Heart left ventricle (tissue), 16 donors: ENCODE results near the gene MARVELD3. TPM values are rescaled to one million over a fixed set of nuclear protein-coding genes. Genes with fewer than 3 reads are reported as not detected.

Source experiments
- ATAC-seq, 4 donors: fragments of 200-7000 bp; cut with Tn5 transposase; one replicate each; pipeline ENCODE4 v1.9.1; 2020 to 2022; ENCODE audit warnings: moderate library complexity in 4 of 4, mild to moderate bottlenecking in 3 of 4, moderate number of reproducible peaks in 1 of 4
- DNase-seq, 5 donors: peaks; one replicate each; pipeline ENCODE4 v3.0.0-alpha.2; 2020
- H3K27ac ChIP-seq, 12 donors: fragments of 200-600 bp; sonication (generic) in 4 of 12; one replicate each; pipeline versions ENCODE4 v1.5.0 to v1.8.0; 2016 to 2022; ENCODE audit warnings: mild to moderate bottlenecking in 2 of 12
- H3K27me3 ChIP-seq, 9 donors: fragments of 200-600 bp; sonication (generic) in 2 of 9; one replicate each; pipeline versions ENCODE4 v1.5.1 to v1.8.0; 2016 to 2022; ENCODE audit warnings: mild to moderate bottlenecking in 3 of 9
- H3K36me3 ChIP-seq, 9 donors: fragments of 200-600 bp; sonication (generic) in 2 of 9; one replicate each; pipeline versions ENCODE4 v1.5.0 to v1.8.0; 2018 to 2022; ENCODE audit warnings: mild to moderate bottlenecking in 2 of 9
- H3K4me1 ChIP-seq, 12 donors: fragments of 200-600 bp; sonication (generic) in 4 of 12; one replicate each; pipeline versions ENCODE4 v1.5.0 to v1.8.0; 2016 to 2022; ENCODE audit warnings: mild to moderate bottlenecking in 3 of 12
- H3K4me3 ChIP-seq, 12 donors: fragments of 200-600 bp; sonication (generic) in 4 of 12; one replicate each; pipeline versions ENCODE4 v1.5.0 to v1.8.0; 2017 to 2022; ENCODE audit warnings: mild to moderate bottlenecking in 9 of 12, moderate library complexity in 4 of 12
- H3K9me3 ChIP-seq, 12 donors: fragments of 200-600 bp; sonication (generic) in 4 of 12; one replicate each; pipeline versions ENCODE4 v1.5.0 to v1.8.0; 2016 to 2022; ENCODE audit warnings: mild to moderate bottlenecking in 1 of 12
- CTCF ChIP-seq, 12 donors: fragments of 200-600 bp; sonication (generic) in 4 of 12; IDR thresholded peaks; one replicate each; pipeline versions ENCODE4 v1.5.0 to v1.8.0; 2018 to 2022; ENCODE audit warnings: antibody characterized with exemption in 12 of 12, mild to moderate bottlenecking in 5 of 12
- POLR2A ChIP-seq, 2 donors: fragments of 450-650 bp; IDR thresholded peaks; one replicate each; pipeline ENCODE4 v1.6.1; 2017; ENCODE audit warnings: antibody characterized with exemption in 2 of 2, mild to moderate bottlenecking in 2 of 2, moderate library complexity in 2 of 2
- WGBS, 4 donors: extraction: QIAGEN DNeasy Blood & Tissue Kit in 2 of 4; methylation state at CpG; one replicate each; pipeline versions ENCODE4 v1.1.5 to v1.1.7; 2013 to 2018; 5-methylcytosine and 5-hydroxymethylcytosine counted together
- intact Hi-C, 10 donors: fragments of 100-400 bp; cut with DNase I; formaldehyde crosslinking; loops; one replicate each; pipeline versions ENCODE4 v1.11.1 to v1.14.2; 2022
- polyA plus RNA-seq, 2 donors: library from polyadenylated mRNA; stranded (reverse); fragments of 200-250 nt; gene quantifications; one replicate each; pipeline ENCODE4 v1.2.3, GENCODE V29; 2013
- total RNA-seq, 9 donors: library from RNA; depleted of rRNA in 2 of 9; stranded (reverse); fragments of >200 nt in 2 of 9; fragmentation: NEBNext Ultra II Directional in 3 of 9; extraction: Animal tissue kit (Norgen Biotek cat#: 25700) in 3 of 9; gene quantifications; one replicate each; pipeline versions ENCODE4 v1.1.0 to v1.2.4, GENCODE V29; 2016 to 2023
- donor health status: ischemic (EF 13 %, LVEDD 7.1; RV severe dilation, severe dysfunction).
- donor health status: healthy with polysubstance abuse.
- donor health status: DM: no; HTN: yes; CAD: no.
- donor health status: DM: no; HTN: no; CAD: no.
- donor health status: ischemic (EF 25% LVEDD 6.9; RV normal size, moderate dysfunction).
- donor health status: ischemic (EF 25% LVEDD 5.7; RV mildly dilated, moderate dysfunction).
- donor health status: healthy.
- donor health status: DM: yes; HTN: yes; CAD: no.
- donor health status: ischemic (EF 35%, LVEDD 5.7; RV mildly dilated, moderate dysfunction).
- donor health status: nonischemic (EF 11% LVEDD 7.7; RV severe dilation, severe dysfunction).
- donor health status: DM: yes; HTN: yes; CAD: no.
- donor health status: PGD.
- donor health status: ischemic (EF 29% LVEDD 5.4; RV normal size, mild dysfunction).
- donor health status: nonischemic (EF 23%, LVEDD 6.1; RV moderate dilation, normal function).

Gene MARVELD3
- total and polyA plus RNA-seq, 11 donors: 0.14 TPM; not detected in 10

GRCh38 chr16:71629278-71630016, 3.5 kb downstream of the MARVELD3 start:
- no peak overlapping the region for H3K27ac ChIP-seq
- peaks cover 8 to 41% (median 30%) of the 10 kb centered on the region in 9 donors for H3K27me3 ChIP-seq
- H3K36me3 ChIP-seq: no peaks in the 10 kb centered on the region
- intact Hi-C loops: no loop called here
- H3K4me1 ChIP-seq: peaks cover 0 to 18% (median 10%) of the 10 kb centered on the region in 12 donors
- H3K9me3 ChIP-seq: no peaks in the 10 kb centered on the region
- no peak for DNase-seq
- 66 to 74% (median 66%) methylated on average over 11 of the region's 11 CpGs for WGBS, 4 donors
- no peak for TF ChIP-seq CTCF (IDR thresholded peaks at IDR 0.05)
- TF ChIP-seq POLR2A (IDR thresholded peaks at IDR 0.05): no peak
- H3K4me3 ChIP-seq: no peak overlapping the region
- no peak for ATAC-seq

- DNase-seq (no peak), ATAC-seq (no peak)
- H3K27me3 ChIP-seq: peaks cover 8 to 29% (median 24%) of the 10 kb centered on the region in 9 donors
- no peaks in the 10 kb centered on the region for H3K9me3 ChIP-seq
- no peaks in the 10 kb centered on the region for H3K36me3 ChIP-seq
- intact Hi-C loops: no loop called here
- H3K4me3 ChIP-seq: no peak overlapping the region
- peaks cover 0 to 18% (median 10%) of the 10 kb centered on the region in 12 donors for H3K4me1 ChIP-seq
- 92 to 95% (median 94%) methylated on average over 4 of the region's 4 CpGs for WGBS, 4 donors
- TF ChIP-seq CTCF (IDR thresholded peaks at IDR 0.05): no peak
- TF ChIP-seq POLR2A (IDR thresholded peaks at IDR 0.05): no peak
- no peak overlapping the region for H3K27ac ChIP-seq
These were observed 4.8 kb downstream of the MARVELD3 start for GRCh38 chr16:71630808-71631207.

GRCh38 chr16:71631776-71632175, 5.8 kb downstream of the MARVELD3 start:
- intact Hi-C loops: no loop called here
- H3K4me1 ChIP-seq: peaks cover 0 to 8% (median under 1%) of the 10 kb centered on the region in 12 donors
- no peak for ATAC-seq
- no peak overlapping the region for H3K4me3 ChIP-seq
- H3K27ac ChIP-seq: no peak overlapping the region
- H3K36me3 ChIP-seq: no peaks in the 10 kb centered on the region
- peaks cover 3 to 19% (median 14%) of the 10 kb centered on the region in 9 donors for H3K27me3 ChIP-seq
- 44 to 58% (median 46%) methylated on average over 4 of the region's 4 CpGs for WGBS, 4 donors
- no peak for DNase-seq
- no peak for TF ChIP-seq POLR2A (IDR thresholded peaks at IDR 0.05)
- H3K9me3 ChIP-seq: no peaks in the 10 kb centered on the region

GRCh38 chr16:71635632-71636031, 9.6 kb downstream of the MARVELD3 start:
- no peaks in the 10 kb centered on the region for H3K4me1 ChIP-seq
- 58 to 67% (median 59%) methylated on average over 2 of the region's 2 CpGs for WGBS, 4 donors

More at GRCh38 chr16:71635632-71636031, 9.6 kb downstream of the MARVELD3 start:
- no peaks in the 10 kb centered on the region for H3K27me3 ChIP-seq
- DNase-seq: no peak
- H3K27ac ChIP-seq: no peak overlapping the region
- H3K9me3 ChIP-seq: no peaks in the 10 kb centered on the region
- intact Hi-C loops: no loop called here
- ATAC-seq: no peak
- H3K4me3 ChIP-seq: no peak overlapping the region
- TF ChIP-seq CTCF (IDR thresholded peaks at IDR 0.05) (no peak), POLR2A (IDR thresholded peaks at IDR 0.05) (no peak)
- peaks cover 0 to 5% (median 0%) of the 10 kb centered on the region in 9 donors for H3K36me3 ChIP-seq
